Measurements from ENCODE around the gene RRP7A.
A peak's percentile ranks its signal among the peaks of the same experiment; 100 is the strongest.

RRP7A gene

GRCh38 chr22:42471441-42471840 is 48.2 kb downstream of the RRP7A start:
- H3K27ac ChIP-seq = no peak overlapping the region
- TF ChIP-seq ZFX (IDR thresholded peaks at IDR 0.05) = no peak
- TF ChIP-seq, protein P1, sequence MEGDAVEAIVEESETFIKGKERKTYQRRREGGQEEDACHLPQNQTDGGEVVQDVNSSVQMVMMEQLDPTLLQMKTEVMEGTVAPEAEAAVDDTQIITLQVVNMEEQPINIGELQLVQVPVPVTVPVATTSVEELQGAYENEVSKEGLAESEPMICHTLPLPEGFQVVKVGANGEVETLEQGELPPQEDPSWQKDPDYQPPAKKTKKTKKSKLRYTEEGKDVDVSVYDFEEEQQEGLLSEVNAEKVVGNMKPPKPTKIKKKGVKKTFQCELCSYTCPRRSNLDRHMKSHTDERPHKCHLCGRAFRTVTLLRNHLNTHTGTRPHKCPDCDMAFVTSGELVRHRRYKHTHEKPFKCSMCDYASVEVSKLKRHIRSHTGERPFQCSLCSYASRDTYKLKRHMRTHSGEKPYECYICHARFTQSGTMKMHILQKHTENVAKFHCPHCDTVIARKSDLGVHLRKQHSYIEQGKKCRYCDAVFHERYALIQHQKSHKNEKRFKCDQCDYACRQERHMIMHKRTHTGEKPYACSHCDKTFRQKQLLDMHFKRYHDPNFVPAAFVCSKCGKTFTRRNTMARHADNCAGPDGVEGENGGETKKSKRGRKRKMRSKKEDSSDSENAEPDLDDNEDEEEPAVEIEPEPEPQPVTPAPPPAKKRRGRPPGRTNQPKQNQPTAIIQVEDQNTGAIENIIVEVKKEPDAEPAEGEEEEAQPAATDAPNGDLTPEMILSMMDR (conservative IDR thresholded peaks at IDR 0.05) = no peak

DNA sequence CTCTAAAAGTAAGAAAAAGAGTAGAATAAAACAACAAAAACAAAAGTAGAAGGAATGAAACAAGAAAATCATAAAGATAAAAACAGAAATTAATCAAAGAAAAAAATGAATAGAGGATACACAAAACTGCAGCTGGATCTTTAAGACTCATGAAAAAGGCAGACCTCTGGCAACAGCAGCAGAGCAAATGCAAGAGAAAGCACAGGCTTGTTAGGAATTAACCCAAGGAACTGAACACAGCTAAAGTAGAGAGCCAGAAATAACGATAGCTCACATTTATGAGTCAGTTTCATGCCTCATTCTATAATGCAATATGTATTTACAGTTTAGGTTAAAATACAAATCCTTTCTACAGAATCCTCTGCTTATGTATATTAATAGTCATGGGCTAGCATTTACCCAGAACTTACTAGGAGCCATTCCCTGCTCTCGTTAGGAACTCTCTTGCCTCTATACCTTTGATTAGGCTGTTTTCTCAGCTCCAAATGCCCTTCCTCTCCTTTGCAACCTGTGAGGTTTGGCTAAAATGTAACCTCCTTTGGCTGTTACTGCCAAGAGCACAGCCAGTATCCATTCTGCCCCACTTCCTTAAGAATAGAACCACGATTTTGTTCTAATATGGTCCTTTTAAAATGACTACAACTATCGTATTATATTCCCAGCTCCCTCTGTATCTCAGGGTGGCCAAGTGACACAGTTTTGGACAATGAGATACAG is 49.1 kb downstream of the RRP7A start:
- TF ChIP-seq ZFX (IDR thresholded peaks at IDR 0.05) = no peak
- TF ChIP-seq, protein P1 (conservative IDR thresholded peaks at IDR 0.05) = no peak
- H3K27ac ChIP-seq = no peak overlapping the region

GRCh38 chr22:42468841-42469240 is 50.8 kb downstream of the RRP7A start:
- H3K27ac ChIP-seq = no peak overlapping the region
- TF ChIP-seq, protein P1 (conservative IDR thresholded peaks at IDR 0.05) = no peak
- no peak for TF ChIP-seq ZFX (IDR thresholded peaks at IDR 0.05)

GRCh38 chr22:42462016-42462415 is 57.6 kb downstream of the RRP7A start:
- H3K27ac ChIP-seq = peak overlapping the region; percentile 41
- TF ChIP-seq, protein P1 (conservative IDR thresholded peaks at IDR 0.05) = no peak; the same call in 1 of the 2 replicates
- no peak for TF ChIP-seq ZFX (IDR thresholded peaks at IDR 0.05)

DNA sequence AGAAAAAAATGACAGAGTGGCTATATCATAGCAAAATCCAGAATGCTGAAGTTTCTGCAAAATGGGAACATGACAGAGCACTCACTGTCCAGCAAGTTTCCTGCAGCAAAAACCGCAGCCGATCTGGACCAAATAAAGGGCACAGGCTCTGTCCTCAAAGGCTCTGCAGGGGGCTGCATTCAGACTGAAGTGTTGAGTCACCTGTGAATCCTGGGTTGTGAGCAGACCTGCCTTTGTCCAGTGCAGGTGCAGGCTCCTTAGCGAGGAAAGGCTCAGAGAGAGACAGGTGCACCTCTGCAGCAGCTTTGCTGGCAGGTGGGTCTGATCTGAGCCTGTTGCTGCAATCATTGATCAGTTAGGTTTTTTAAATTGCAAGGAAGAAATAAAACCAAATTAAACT is 58.1 kb downstream of the RRP7A start:
- H3K27ac ChIP-seq = peak overlapping the region; percentile 41; the same call in 1 of the 2 replicates
- no peak for TF ChIP-seq ZFX (IDR thresholded peaks at IDR 0.05)
- TF ChIP-seq, protein P1 (conservative IDR thresholded peaks at IDR 0.05) = no peak
